ENCODE measurements around the gene ITGB6. TPM values are rescaled to one million over a fixed set of nuclear protein-coding genes. Genes with fewer than 3 reads are reported as not detected.
A peak's percentile ranks its signal among the peaks of the same experiment; 100 is the strongest.

The ITGB6 gene
- total RNA-seq, 1 donor from 2014 or later, result 2.0 TPM

GRCh38 chr2:160104115-160104514, 96.0 kb downstream of the ITGB6 start:
- Mint-ChIP-seq H3K4me3 (ENCODE audit: unreplicated experiment) (no peak overlapping the region), H3K27ac (ENCODE audit: unreplicated experiment) (no peak overlapping the region), H3K9me3 (ENCODE audit: low read depth) (no peaks in the 10 kb centered on the region), H3K36me3 (ENCODE audit: low read depth) (no peaks in the 10 kb centered on the region), H3K27me3 (ENCODE audit: low read depth) (no peaks in the 10 kb centered on the region), H3K4me1 (ENCODE audit: low read depth) (peaks cover 34% of the 10 kb centered on the region)
- DNase-seq (ENCODE audit: low spot score), result no peak
- TF ChIP-seq CTCF (IDR thresholded peaks at IDR 0.05), result no peak

- no peak for TF ChIP-seq CTCF (IDR thresholded peaks at IDR 0.05)
Observed at GRCh38 chr2:160097326-160097725, 102.7 kb downstream of the ITGB6 start.

GRCh38 chr2:160096409-160096808, 103.7 kb downstream of the ITGB6 start:
- Mint-ChIP-seq H3K27me3 (ENCODE audit: low read depth) (no peaks in the 10 kb centered on the region), H3K4me1 (ENCODE audit: low read depth) (peaks cover 9% of the 10 kb centered on the region), H3K27ac (ENCODE audit: unreplicated experiment) (no peak overlapping the region), H3K9me3 (ENCODE audit: low read depth) (peaks cover 16% of the 10 kb centered on the region), H3K4me3 (ENCODE audit: unreplicated experiment) (no peak overlapping the region), H3K36me3 (ENCODE audit: low read depth) (peaks cover 2% of the 10 kb centered on the region)
- TF ChIP-seq CTCF (IDR thresholded peaks at IDR 0.05), result no peak
- DNase-seq (ENCODE audit: low spot score), result no peak

More at GRCh38 chr2:160097326-160097725, 102.7 kb downstream of the ITGB6 start:
- Mint-ChIP-seq H3K27me3 (ENCODE audit: low read depth) (no peaks in the 10 kb centered on the region), H3K9me3 (ENCODE audit: low read depth) (peaks cover 16% of the 10 kb centered on the region), H3K27ac (ENCODE audit: unreplicated experiment) (no peak overlapping the region), H3K4me1 (ENCODE audit: low read depth) (peaks cover 13% of the 10 kb centered on the region), H3K36me3 (ENCODE audit: low read depth) (peaks cover 2% of the 10 kb centered on the region), H3K4me3 (ENCODE audit: unreplicated experiment) (no peak overlapping the region)
- DNase-seq (ENCODE audit: low spot score), result no peak

GRCh38 chr2:160092445-160092844, 107.6 kb downstream of the ITGB6 start:
- peaks cover 17% of the 10 kb centered on the region for H3K36me3 Mint-ChIP-seq (ENCODE audit: low read depth)
- DNase-seq (ENCODE audit: low spot score), result no peak
- H3K4me3 Mint-ChIP-seq (ENCODE audit: unreplicated experiment), result no peak overlapping the region
- no peak for TF ChIP-seq CTCF (IDR thresholded peaks at IDR 0.05)
- H3K4me1 Mint-ChIP-seq (ENCODE audit: low read depth), result peaks cover 14% of the 10 kb centered on the region
- H3K27me3 Mint-ChIP-seq (ENCODE audit: low read depth), result no peaks in the 10 kb centered on the region
- no peak overlapping the region for H3K27ac Mint-ChIP-seq (ENCODE audit: unreplicated experiment)
- H3K9me3 Mint-ChIP-seq (ENCODE audit: low read depth), result peaks cover 42% of the 10 kb centered on the region

GRCh38 chr2:160091381-160091780, 108.7 kb downstream of the ITGB6 start:
- no peak for DNase-seq (ENCODE audit: low spot score)
- Mint-ChIP-seq H3K27me3 (ENCODE audit: low read depth) (no peaks in the 10 kb centered on the region), H3K36me3 (ENCODE audit: low read depth) (peaks cover 23% of the 10 kb centered on the region), H3K27ac (ENCODE audit: unreplicated experiment) (peak overlapping the region; percentile 62), H3K4me3 (ENCODE audit: unreplicated experiment) (no peak overlapping the region), H3K4me1 (ENCODE audit: low read depth) (peaks cover 12% of the 10 kb centered on the region), H3K9me3 (ENCODE audit: low read depth) (peaks cover 47% of the 10 kb centered on the region)
- no peak for TF ChIP-seq CTCF (IDR thresholded peaks at IDR 0.05)
